ENCODE data around the gene TASOR2.

TASOR2 gene, protein sequence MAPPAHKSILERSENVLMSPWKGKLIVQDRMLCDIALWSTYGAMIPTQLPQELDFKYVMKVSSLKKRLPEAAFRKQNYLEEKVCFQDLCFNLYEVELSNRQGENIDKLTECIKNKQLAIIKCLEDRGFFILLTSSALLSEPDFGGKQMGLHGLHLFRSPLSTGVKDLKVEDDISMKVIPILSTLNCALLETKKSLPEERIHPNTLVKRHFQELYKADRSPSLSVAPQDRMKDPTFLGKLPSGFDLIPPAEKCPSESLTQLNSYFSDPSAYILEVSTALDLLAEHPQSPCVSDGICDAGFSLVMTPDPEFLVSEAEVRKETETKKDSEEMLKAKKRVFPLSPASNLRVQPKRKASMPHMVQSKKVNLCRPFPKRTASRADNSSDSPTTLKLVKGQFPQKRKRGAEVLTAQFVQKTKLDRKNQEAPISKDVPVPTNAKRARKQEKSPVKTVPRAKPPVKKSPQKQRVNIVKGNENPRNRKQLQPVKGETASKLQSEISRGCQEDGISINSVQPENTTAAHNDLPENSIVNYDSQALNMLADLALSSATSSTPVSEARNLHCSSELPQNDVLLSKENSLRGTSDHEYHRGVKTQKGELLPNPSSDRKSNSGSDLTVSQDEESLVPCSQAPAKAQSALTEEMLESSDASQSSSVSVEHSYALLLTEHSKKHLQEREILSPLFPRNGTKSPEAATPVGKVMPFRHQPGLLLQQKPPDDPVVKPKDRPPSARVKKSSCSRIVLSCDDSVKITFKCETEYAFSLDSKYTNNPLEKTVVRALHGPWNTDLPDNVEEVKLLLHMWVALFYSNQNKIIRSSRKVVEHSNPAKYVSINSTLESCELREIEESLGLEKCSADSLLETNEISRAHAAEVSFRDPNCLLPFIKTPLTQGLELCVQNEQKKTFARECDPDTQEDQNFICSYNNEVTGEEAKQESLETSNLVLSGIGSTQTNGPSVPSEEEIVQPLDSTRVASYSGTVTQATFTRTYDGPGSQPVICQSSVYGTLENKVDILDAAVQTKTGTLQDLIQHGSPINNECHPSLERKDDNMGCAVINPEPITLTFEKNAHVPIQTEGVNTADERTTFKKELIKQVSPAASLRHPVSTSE (N-terminal part only)

GRCh38 chr10:5684318-5684970 is at the start of gene TASOR2:
TSS of gene TASOR2 (plus strand) at chr10:5684838. CDS start at chr10:5720643, 35,805 bp downstream.
- peak; percentile 90 for DNase-seq

- DNase-seq = no peak
These were observed 49.7 kb upstream of the TASOR2 start for GRCh38 chr10:5634918-5635317.

- DNase-seq = no peak
These were observed 46.1 kb upstream of the TASOR2 start for GRCh38 chr10:5638494-5638893.

DNA sequence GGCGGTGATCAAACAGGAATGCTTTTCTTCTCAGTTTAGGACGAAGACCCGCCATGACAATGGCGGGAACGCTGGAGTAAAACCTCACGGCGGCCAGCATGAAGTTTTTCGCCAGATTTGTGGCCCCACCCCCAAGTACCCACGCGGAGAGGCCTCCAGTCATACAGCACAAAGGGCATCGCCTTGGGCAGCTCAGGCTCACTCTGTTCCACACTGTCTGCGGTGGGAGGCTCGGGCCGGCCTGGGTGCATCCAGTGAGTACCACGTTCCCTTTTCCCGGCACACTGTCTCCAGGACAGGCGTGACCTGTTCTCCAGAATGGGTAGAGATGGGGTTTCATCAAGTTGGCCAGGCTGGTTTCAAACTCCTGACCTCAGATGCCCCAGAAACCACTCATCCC is 45.6 kb upstream of the TASOR2 start:
- DNase-seq = no peak

- DNase-seq = no peak
These were observed 44.6 kb upstream of the TASOR2 start for GRCh38 chr10:5640036-5640435.

GRCh38 chr10:5640501-5640900 is 44.1 kb upstream of the TASOR2 start:
- no peak for DNase-seq

DNA sequence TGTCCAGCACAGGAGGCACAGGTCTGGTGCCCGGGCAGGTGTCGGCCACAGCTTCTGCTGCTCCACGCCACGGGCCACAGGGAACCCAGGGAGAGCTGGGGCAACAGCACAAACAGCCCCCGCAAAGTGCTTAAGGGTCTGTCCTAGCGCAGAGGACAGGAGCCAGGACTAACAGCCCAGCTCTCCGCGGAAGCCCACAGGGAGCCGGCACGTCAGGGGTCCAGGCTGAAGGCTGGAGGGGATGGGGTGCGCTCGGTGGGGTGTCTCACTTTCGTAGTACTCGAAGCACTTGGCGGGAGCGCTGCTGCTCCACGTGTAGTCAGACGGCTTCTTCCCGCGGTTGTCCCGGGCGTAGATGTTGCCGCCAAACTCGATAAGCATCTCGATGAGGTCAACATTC is 43.1 kb upstream of the TASOR2 start:
- DNase-seq = no peak

DNA sequence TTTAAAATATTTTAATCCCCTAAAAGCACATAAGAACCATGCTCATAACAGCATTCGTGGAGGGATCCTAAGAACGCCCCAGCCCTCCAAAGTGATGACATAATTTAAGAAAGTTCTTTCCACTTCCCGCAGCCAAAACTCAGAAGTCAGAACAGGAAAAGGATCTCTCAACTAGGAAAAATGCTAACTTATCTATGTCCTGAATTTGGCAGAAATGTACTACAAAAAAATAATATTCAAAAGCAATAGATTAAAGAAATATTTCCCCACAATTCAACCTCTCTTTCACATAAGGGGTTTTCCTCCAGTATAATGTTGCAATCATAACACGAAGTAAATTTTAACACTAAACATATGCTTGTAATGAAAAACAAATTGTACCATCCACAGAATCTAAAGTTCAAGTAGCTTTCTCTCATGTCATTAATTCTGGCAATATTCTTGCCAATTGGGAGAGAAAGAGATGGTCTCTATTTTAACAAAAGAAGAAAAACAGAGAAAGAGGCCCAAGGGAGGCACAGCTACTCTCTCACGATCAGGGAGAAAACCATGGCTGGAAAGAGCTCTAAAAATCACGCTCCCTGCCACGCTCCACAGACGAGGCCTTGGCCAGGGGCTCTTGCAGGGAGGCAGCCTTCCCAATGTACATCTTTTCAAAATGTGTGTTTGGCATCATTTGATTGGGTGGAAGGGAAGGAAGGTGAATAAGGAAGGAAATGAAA is 41.1 kb upstream of the TASOR2 start:
- no peak for DNase-seq

DNA sequence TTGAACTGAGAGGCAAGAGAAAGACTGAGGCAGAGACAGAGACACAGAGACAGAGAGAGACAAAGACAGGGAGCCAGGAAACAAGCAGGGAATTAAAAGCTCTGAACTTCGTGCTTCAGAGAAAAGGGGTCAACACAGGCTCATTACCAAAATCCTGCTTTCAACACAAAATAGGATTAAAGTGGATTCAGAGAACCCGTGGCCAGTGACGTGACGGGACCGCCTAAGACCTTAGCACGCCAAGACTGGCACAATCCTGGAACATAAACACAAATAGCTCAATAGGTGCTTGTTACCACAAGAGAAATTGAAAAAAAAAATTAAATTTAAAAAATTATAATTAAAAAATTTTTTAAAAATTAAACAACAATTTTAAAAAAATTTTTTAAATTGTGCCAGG is 39.7 kb upstream of the TASOR2 start:
- DNase-seq = no peak

- DNase-seq = no peak
These were observed 39.3 kb upstream of the TASOR2 start for GRCh38 chr10:5645375-5645774.

DNA sequence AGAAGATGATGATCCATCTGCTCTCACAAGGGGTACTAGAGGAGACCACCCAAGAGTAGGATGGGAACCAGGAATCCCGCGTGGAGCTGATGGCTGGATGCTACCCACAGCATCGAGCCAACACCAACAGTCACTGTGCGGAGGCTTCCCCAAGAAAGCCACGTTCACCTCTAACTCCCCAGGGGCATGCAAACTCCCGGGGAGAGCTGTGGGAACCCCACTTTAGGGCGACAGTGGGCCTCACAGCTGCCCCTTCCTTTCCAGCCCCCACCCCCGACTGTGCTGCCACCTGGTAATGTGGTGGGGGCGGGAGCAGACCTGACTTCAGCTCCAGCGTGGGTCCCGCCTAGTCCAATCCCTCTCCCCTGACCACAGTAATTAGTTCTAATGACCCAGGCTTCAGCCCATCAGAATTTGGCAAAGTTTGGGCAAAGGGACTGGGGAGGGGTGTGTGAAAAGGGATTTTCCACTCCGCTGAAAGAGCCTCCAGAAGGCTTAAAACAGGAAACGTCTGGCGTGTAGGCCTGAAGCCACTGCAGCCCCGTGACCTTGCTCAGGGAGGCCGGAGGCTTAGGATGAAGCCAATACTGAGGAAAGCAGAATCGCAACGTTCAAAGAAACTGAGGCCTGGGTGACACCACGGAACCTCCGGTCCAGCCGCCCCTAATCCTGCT is 38.6 kb upstream of the TASOR2 start:
- no peak for DNase-seq

- DNase-seq = no peak
These were observed 37.0 kb upstream of the TASOR2 start for GRCh38 chr10:5647507-5648240.

GRCh38 chr10:5648494-5649457 is 35.9 kb upstream of the TASOR2 start:
- no peak for DNase-seq

GRCh38 chr10:5649746-5650145 is 34.9 kb upstream of the TASOR2 start:
- no peak for DNase-seq

GRCh38 chr10:5650664-5651387 is 33.8 kb upstream of the TASOR2 start:
- DNase-seq = no peak

DNA sequence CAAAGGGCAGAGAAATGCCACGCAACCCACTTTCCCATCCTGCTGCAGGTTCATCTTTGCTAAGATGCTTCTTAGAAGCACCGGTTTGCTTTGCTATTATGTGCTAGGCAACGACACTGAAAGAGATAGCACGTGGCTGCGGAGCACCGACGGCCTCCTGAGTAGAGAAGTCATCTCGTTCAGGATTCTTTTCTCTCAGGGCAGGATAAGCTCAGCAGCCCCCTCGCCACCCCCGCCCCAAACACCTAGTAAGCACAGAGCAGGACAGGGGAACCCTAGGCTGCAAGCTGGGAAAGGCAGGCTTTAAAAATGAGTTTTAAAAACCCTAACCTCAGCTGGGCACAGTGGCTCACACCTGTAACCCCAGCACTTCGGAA is 33.3 kb upstream of the TASOR2 start:
- no peak for DNase-seq

GRCh38 chr10:5652746-5653145 is 31.9 kb upstream of the TASOR2 start:
- DNase-seq = no peak

DNA sequence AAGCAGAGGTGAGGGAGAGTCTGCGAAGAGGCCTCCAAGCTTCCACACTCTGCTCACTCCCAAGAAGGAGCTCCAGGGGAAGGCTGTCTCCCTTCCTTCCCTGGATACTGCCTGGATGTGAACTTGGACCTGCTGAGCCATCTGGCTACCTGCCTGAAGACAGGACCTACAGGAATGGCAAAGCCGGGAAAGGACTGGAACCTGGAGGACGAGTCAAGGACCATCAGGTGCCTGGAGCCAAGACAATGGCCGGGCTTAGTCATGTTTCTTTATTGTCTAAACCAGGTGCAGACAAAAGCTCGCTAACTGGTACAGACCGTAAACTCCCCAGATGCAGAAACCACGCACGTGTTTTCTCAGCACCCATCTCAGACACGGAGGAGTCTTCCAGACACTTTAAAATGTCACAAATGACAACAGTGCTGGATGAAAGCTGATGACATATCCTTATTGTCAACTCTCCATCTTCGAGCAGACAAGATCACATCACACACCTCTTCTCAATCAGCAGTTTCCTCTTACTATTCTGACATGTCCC is 30.4 kb upstream of the TASOR2 start:
- DNase-seq = no peak

GRCh38 chr10:5655121-5655520 is 29.5 kb upstream of the TASOR2 start:
- DNase-seq = no peak
